ENCODE results near the gene MAN2A2.

DNA sequence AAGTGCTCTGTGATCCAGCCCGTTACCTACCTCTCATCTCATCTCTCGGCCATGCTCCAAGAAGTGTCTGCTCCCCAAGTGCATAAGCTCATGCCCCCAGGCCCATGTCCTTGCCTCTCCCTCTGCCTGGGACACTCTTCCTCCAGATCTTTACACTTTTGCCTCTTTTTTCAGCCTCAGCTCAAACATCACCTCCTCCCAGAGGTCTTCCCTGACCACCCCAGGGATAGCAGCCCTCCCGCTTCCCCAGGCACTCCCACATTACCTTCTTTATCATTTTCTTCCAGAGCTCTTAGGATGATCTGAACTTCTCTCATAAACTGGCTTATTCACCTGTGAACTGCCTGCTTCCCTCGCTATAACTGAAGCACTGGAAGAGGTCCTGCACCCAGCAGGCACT, 37.4 kb upstream of the MAN2A2 start:
- TF ChIP-seq POLR2A (IDR thresholded peaks at IDR 0.05) (no peak), POLR2AphosphoS5 (IDR thresholded peaks at IDR 0.05) (no peak)
